Prostate gland (tissue), 2 donors: ENCODE data around the gene CDKN2AIPNL.

Source experiments
- POLR2A ChIP-seq: fragments of 450-650 bp; IDR thresholded peaks from one replicate; pipeline ENCODE4 v1.6.1; 2016; ENCODE audit warnings: antibody characterized with exemption, mild to moderate bottlenecking
- POLR2AphosphoS5 ChIP-seq: sonication (generic); formaldehyde crosslinking; IDR thresholded peaks from one replicate; pipeline ENCODE4 v1.6.1; 2017; ENCODE audit warnings: antibody characterized with exemption
- TF ChIP-seq, protein P1 (sequence below), 4 experiments: fragments of 200-600 bp in 2 of 4; fragments of 450-650 bp in 2 of 4; sonication (generic) in 2 of 4; IDR thresholded peaks; 1 replicate in 3 of 4; 2 replicates in 1 of 4; pipeline ENCODE4 v1.5.1; 2016 to 2019; ENCODE audit warnings: antibody characterized with exemption in 4 of 4, mild to moderate bottlenecking in 2 of 4, moderate library complexity in 2 of 4

DNA sequence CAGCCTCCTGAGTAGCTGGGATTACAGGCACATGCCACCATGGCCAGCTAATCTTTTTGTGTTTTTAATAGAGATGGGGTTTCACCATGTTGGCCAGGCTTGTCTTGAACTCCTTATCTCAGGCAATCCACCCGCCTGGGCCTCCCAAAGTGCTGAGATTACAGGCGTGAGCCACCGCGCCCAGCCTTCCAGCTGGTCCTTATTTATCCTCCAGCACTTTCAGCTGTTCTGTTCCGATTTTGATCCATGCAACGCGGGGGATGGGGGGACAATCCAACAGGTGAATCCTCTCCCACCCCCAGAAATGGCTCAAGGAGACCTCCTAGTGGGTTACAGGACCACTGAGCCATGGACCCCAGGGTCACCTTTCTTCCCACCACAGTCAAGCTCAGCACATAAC, 14.7 kb upstream of the CDKN2AIPNL start:
- TF ChIP-seq, protein P1, sequence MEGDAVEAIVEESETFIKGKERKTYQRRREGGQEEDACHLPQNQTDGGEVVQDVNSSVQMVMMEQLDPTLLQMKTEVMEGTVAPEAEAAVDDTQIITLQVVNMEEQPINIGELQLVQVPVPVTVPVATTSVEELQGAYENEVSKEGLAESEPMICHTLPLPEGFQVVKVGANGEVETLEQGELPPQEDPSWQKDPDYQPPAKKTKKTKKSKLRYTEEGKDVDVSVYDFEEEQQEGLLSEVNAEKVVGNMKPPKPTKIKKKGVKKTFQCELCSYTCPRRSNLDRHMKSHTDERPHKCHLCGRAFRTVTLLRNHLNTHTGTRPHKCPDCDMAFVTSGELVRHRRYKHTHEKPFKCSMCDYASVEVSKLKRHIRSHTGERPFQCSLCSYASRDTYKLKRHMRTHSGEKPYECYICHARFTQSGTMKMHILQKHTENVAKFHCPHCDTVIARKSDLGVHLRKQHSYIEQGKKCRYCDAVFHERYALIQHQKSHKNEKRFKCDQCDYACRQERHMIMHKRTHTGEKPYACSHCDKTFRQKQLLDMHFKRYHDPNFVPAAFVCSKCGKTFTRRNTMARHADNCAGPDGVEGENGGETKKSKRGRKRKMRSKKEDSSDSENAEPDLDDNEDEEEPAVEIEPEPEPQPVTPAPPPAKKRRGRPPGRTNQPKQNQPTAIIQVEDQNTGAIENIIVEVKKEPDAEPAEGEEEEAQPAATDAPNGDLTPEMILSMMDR (IDR thresholded peaks at IDR 0.05) = no peak
- TF ChIP-seq POLR2A = no peak
- no peak for TF ChIP-seq POLR2AphosphoS5
